Thyroid gland (tissue), 4 donors: ENCODE results near the gene TMEM61.

Source experiments
- CTCF ChIP-seq, 6 experiments: fragments of 200-600 bp in 3 of 6; fragments of 450-650 bp in 3 of 6; sonication (generic) in 3 of 6; IDR thresholded peaks; one replicate each; pipeline ENCODE4 v1.5.1; 2016 to 2019; ENCODE audit warnings: antibody characterized with exemption in 6 of 6, mild to moderate bottlenecking in 2 of 6, inconsistent platforms in 1 of 6, moderate library complexity in 1 of 6
- POLR2A ChIP-seq, 2 donors: fragments of 450-650 bp; IDR thresholded peaks; one replicate each; pipeline ENCODE4 v1.6.1; 2017; ENCODE audit warnings: antibody characterized with exemption in 2 of 2, mild to moderate bottlenecking in 2 of 2, moderate library complexity in 1 of 2

DNA sequence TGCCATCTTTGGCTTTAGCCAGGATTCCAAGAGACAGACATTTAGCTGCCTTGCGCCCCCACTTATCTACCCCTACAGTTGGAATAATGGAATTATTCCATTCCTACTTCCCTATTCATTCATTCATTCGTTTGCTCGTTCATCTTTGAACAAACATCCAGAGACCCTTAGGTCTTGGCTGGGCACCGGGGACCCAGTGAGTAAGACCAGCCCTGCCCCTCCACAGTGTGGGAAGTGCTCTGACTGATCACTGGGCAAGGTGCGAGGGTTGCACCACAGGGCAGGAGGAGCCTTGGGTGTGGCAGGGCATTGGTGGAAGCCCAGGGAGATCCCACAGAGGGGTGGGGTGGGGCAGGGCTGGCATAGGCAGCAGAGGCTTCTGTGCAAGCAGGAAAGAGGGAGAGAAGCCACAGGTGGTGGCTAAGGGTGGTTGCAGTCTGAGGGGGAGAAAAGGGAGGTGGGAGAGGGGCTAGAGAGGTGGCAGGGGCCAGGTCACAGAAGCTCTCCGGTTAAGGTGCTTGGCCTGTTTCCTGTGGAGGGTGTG is 35.0 kb upstream of the TMEM61 start:
- no peak for TF ChIP-seq CTCF (IDR thresholded peaks at IDR 0.05)
- no peak for TF ChIP-seq POLR2A (IDR thresholded peaks at IDR 0.05)
